H1 (cell line): ENCODE data around the gene PHTF2. TPM values are rescaled to one million over a fixed set of nuclear protein-coding genes. Genes with fewer than 3 reads are reported as not detected.

ENCODE experiments used
- CTCF ChIA-PET: fragments of 300-600 bp; sonication (Branson Sonifier 250); formaldehyde crosslinking; loops from one replicate; lab custom pipeline; 2021; ENCODE audit not compliant: partially characterized antibody; lab: Charles Lee
- POLR2A ChIA-PET: fragments of 300-600 bp; sonication (Branson Sonifier 250); formaldehyde crosslinking; loops from one replicate; lab custom pipeline; 2021; ENCODE audit warnings: inconsistent platforms; ENCODE audit not compliant: partially characterized antibody; lab: Charles Lee
- DNase-seq, 2 experiments: peaks; one replicate each; pipeline versions ENCODE4 v3.0.0 to v3.0.0-alpha.2; 2010 to 2022; ENCODE audit warnings: low spot score in 2 of 2, low read depth in 1 of 2, mixed read lengths in 1 of 2
- FAIRE-seq: peaks from 2 replicates; lab custom pipeline; 2011; peaks lifted over from hg19 to GRCh38; lab: Jason Lieb, UNC
- H2AFZ ChIP-seq: 2 replicates; pipeline ENCODE4 v1.8.1; 2012; ENCODE audit warnings: low read length, inconsistent platforms
- H2AK5ac ChIP-seq: 2 replicates; pipeline ENCODE4 v1.6.1; 2013; ENCODE audit warnings: low read depth, low read length
- H2BK120ac ChIP-seq: replicated peaks from 2 replicates; pipeline ENCODE3; 2013; ENCODE audit warnings: low read depth, low read length, inconsistent platforms
- H2BK12ac ChIP-seq: 2 replicates; pipeline ENCODE4 v1.6.1; 2013; ENCODE audit warnings: low read depth, low read length
- H2BK15ac ChIP-seq: 2 replicates; pipeline ENCODE4 v1.6.1; 2013; ENCODE audit warnings: low read length
- H2BK20ac ChIP-seq: 2 replicates; pipeline ENCODE4 v1.6.1; 2013; ENCODE audit warnings: low read length
- H2BK5ac ChIP-seq: 2 replicates; pipeline ENCODE4 v1.6.1; 2013; ENCODE audit warnings: low read depth, low read length
- H3K14ac ChIP-seq: 2 replicates; pipeline ENCODE4 v1.6.1; 2013; ENCODE audit warnings: inconsistent platforms; ENCODE audit not compliant: insufficient read length
- H3K18ac ChIP-seq: 2 replicates; pipeline ENCODE4 v1.6.1; 2013; ENCODE audit warnings: low read length; ENCODE audit errors: extremely low read depth
- H3K23ac ChIP-seq: 2 replicates; pipeline ENCODE4 v1.6.1; 2013; ENCODE audit warnings: inconsistent platforms; ENCODE audit not compliant: insufficient read length
- H3K23me2 ChIP-seq: 2 replicates; pipeline ENCODE4 v1.6.1; 2013; ENCODE audit warnings: low read depth, low read length
- H3K27ac ChIP-seq: 2 replicates; pipeline ENCODE4 v1.6.1; 2011; ENCODE audit warnings: low read depth, low read length, inconsistent platforms
- H3K27me3 ChIP-seq, 4 experiments: replicated peaks in 1 of 4; 1 replicate in 1 of 4; 2 replicates in 3 of 4; pipeline versions ENCODE4 v1.6.1 to v1.8.1; 2011 to 2013; ENCODE audit warnings: low read length in 3 of 4, mild to moderate bottlenecking in 3 of 4, inconsistent platforms in 2 of 4, mixed read lengths in 2 of 4, moderate library complexity in 1 of 4; ENCODE audit not compliant: control insufficient read depth in 3 of 4, insufficient read depth in 3 of 4; ENCODE audit errors: extremely low read depth in 1 of 4
- H3K36me3 ChIP-seq, 4 experiments: 2 replicates each; pipeline versions ENCODE4 v1.6.1 to v1.8.1; 2011 to 2013; ENCODE audit warnings: mild to moderate bottlenecking in 4 of 4, low read length in 3 of 4, moderate library complexity in 2 of 4, control low read depth in 1 of 4, inconsistent platforms in 1 of 4; ENCODE audit not compliant: insufficient read depth in 4 of 4, control insufficient read depth in 2 of 4
- H3K4ac ChIP-seq: replicated peaks from 2 replicates; pipeline ENCODE3; 2013; ENCODE audit warnings: low read length, low read depth, mixed read lengths, inconsistent platforms; ENCODE audit not compliant: insufficient read length
- H3K4me1 ChIP-seq, 4 experiments: replicated peaks in 1 of 4; 1 replicate in 1 of 4; 2 replicates in 3 of 4; pipeline versions ENCODE4 v1.6.1 to v1.8.1; 2011 to 2013; ENCODE audit warnings: low read length in 3 of 4, inconsistent platforms in 2 of 4, mixed read lengths in 1 of 4; ENCODE audit not compliant: insufficient read depth in 4 of 4, control insufficient read depth in 3 of 4
- H3K4me2 ChIP-seq, 2 experiments: 2 replicates each; pipeline versions ENCODE4 v1.6.1 to v1.8.1; 2011 to 2013; ENCODE audit warnings: low read depth in 2 of 2, low read length in 2 of 2, control low read depth in 1 of 2, inconsistent platforms in 1 of 2, mild to moderate bottlenecking in 1 of 2; ENCODE audit not compliant: insufficient read depth in 1 of 2
- H3K4me3 ChIP-seq, 4 experiments: fragments of 200-600, 300-600 bp in 1 of 4; sonication (generic), shearing (Covaris generic), sonication (Bioruptor Twin) in 1 of 4; 2 replicates each; pipeline versions ENCODE4 v1.5.1 to v1.8.1; 2011 to 2016; ENCODE audit warnings: low read length in 4 of 4, low read depth in 3 of 4, control low read depth in 2 of 4, inconsistent platforms in 2 of 4, mild to moderate bottlenecking in 2 of 4, mixed read lengths in 1 of 4, moderate library complexity in 1 of 4; ENCODE audit not compliant: insufficient read depth in 2 of 4; ENCODE audit errors: extremely low read depth in 1 of 4
- H3K56ac ChIP-seq: replicated peaks from 2 replicates; pipeline ENCODE3; 2013; ENCODE audit warnings: low read depth, mild to moderate bottlenecking, mixed read lengths, low read length, inconsistent platforms; ENCODE audit not compliant: insufficient read length
- H3K79me1 ChIP-seq: 2 replicates; pipeline ENCODE4 v1.6.1; 2013; ENCODE audit warnings: low read depth, low read length, control low read depth
- H3K79me2 ChIP-seq, 2 experiments: 2 replicates each; pipeline versions ENCODE4 v1.6.1 to v1.8.1; 2012 to 2013; ENCODE audit warnings: low read length in 2 of 2, mild to moderate bottlenecking in 2 of 2, inconsistent platforms in 1 of 2; ENCODE audit not compliant: insufficient read depth in 2 of 2, control insufficient read depth in 1 of 2
- H3K9ac ChIP-seq, 4 experiments: replicated peaks in 1 of 4; 1 replicate in 1 of 4; 2 replicates in 3 of 4; pipeline versions ENCODE4 v1.6.1 to v1.8.1; 2011 to 2013; ENCODE audit warnings: low read depth in 3 of 4, low read length in 3 of 4, control low read depth in 2 of 4, mild to moderate bottlenecking in 2 of 4, moderate library complexity in 2 of 4, inconsistent platforms in 1 of 4; ENCODE audit errors: extremely low read depth in 1 of 4
- H3K9me3 ChIP-seq, 2 experiments: 2 replicates each; pipeline versions ENCODE4 v1.6.1 to v1.8.1; 2012 to 2013; ENCODE audit warnings: mild to moderate bottlenecking in 2 of 2, moderate library complexity in 2 of 2, control low read depth in 1 of 2, inconsistent platforms in 1 of 2, low read depth in 1 of 2, low read length in 1 of 2, mixed read lengths in 1 of 2; ENCODE audit not compliant: insufficient read depth in 2 of 2
- H4K20me1 ChIP-seq, 2 experiments: replicated peaks in 1 of 2; 2 replicates each; pipeline versions ENCODE3 to v1.8.1; 2011 to 2013; ENCODE audit warnings: inconsistent platforms in 2 of 2, low read length in 2 of 2, mild to moderate bottlenecking in 1 of 2; ENCODE audit not compliant: insufficient read depth in 2 of 2, control insufficient read depth in 1 of 2
- H4K5ac ChIP-seq: 2 replicates; pipeline ENCODE4 v1.6.1; 2013; ENCODE audit warnings: low read length, low read depth, mixed read lengths, inconsistent platforms; ENCODE audit not compliant: insufficient read length
- H4K8ac ChIP-seq: 2 replicates; pipeline ENCODE4 v1.8.0; 2013; ENCODE audit warnings: mild to moderate bottlenecking, moderate library complexity, low read length, inconsistent platforms; ENCODE audit not compliant: insufficient read depth; ENCODE audit errors: extremely low read depth
- H4K91ac ChIP-seq: replicated peaks from 2 replicates; pipeline ENCODE3; 2013; ENCODE audit warnings: low read length, mixed read lengths, inconsistent platforms; ENCODE audit not compliant: insufficient read length
- GABPA ChIP-seq: IDR thresholded peaks from 2 replicates; pipeline ENCODE4 v1.6.1; 2011; ENCODE audit warnings: mild to moderate bottlenecking, low read length, moderate library complexity, borderline replicate concordance; ENCODE audit not compliant: insufficient read depth
- WGBS, 2 experiments: shearing (Covaris generic) in 1 of 2; methylation state at CpG; one replicate each; pipeline versions ENCODE4 v1.1.6 to v1.1.7; 2013 to 2015; ENCODE audit warnings: low lambda C conversion rate in 2 of 2, mixed read lengths in 2 of 2, inconsistent platforms in 1 of 2, low coverage in 1 of 2, missing lambda C conversion rate in 1 of 2; ENCODE audit not compliant: insufficient replicate concordance in 2 of 2, insufficient coverage in 1 of 2, insufficient read length in 1 of 2; ENCODE audit errors: extremely low coverage in 1 of 2, missing lambda C conversion rate in 1 of 2; 5-methylcytosine and 5-hydroxymethylcytosine counted together
- polyA plus RNA-seq, 7 experiments: library from polyadenylated mRNA; depleted of rRNA in 3 of 7; stranded (reverse) in 5 of 7; unstranded in 2 of 7; fragments of >200 nt in 5 of 7; fragments of 200-250 nt in 2 of 7; gene quantifications; 1 replicate in 5 of 7; 2 replicates in 1 of 7; 4 replicates in 1 of 7; pipeline versions ENCODE4 v1.2.1 to v1.2.3, GENCODE V29; 2011 to 2013; ENCODE audit warnings: missing spikeins in 2 of 7, mixed read lengths in 2 of 7
- total RNA-seq: library from RNA; stranded (reverse); fragmentation: NEBNext Ultra II Directional; extraction: Animal tissue kit (Norgen Biotek cat#: 25700); gene quantifications from 2 replicates; pipeline ENCODE4 v1.2.1, GENCODE V29; 2021

The PHTF2 gene
- total and polyA plus RNA-seq, 2 of the 8 experiments (the other 6 are each of a cell fraction or from before 2014, with no cell fraction given) = 9.0 to 25.4 TPM

- Histone ChIP-seq H4K8ac (no peak overlapping the region), H3K56ac (no peak overlapping the region), H3K23me2 (no peaks in the 10 kb centered on the region), H3K18ac (no peak overlapping the region), H3K27ac (no peak overlapping the region), H3K4me3 (no peak overlapping the region), H3K4me2 (no peak overlapping the region), H3K9ac (no peak overlapping the region), H4K5ac (no peak overlapping the region), H2AK5ac (no peak overlapping the region), H3K4ac (no peak overlapping the region), H2BK5ac (no peak overlapping the region), H3K14ac (no peak overlapping the region), H3K27me3 (no peaks in the 10 kb centered on the region), H4K20me1 (no peaks in the 10 kb centered on the region), H3K4me1 (no peaks in the 10 kb centered on the region), H2BK12ac (no peak overlapping the region), H4K91ac (no peak overlapping the region), H3K79me2 (peaks cover 0 to 17% of the 10 kb centered on the region in 2 experiments; a peak in 2 of 4 replicates), H3K36me3 (no peaks in the 10 kb centered on the region), H2BK15ac (no peak overlapping the region), H3K23ac (no peak overlapping the region), H2BK120ac (no peak overlapping the region), H3K79me1 (no peaks in the 10 kb centered on the region; the same call in 1 of the 2 replicates), H2AFZ (no peak overlapping the region), H2BK20ac (no peak overlapping the region), H3K9me3 (no peaks in the 10 kb centered on the region)
- POLR2A ChIA-PET = interaction anchor here (0.9 to 1.2 kb wide), 2 partner anchors 14 to 256 kb away, joined by 3 to 5 read pairs; partner anchors contain the start of genes PHTF2 and TMEM60
- FAIRE-seq (no peak), DNase-seq (no peak)
- CTCF ChIA-PET = no interaction called here
- TF ChIP-seq GABPA = no peak
- WGBS, 2 experiments = no CpG with 5 or more reads among the region's 1 CpG
Observed at GRCh38 chr7:77812290-77812685, 13.7 kb downstream of the PHTF2 start.
